NCI-H1694 treated with DMSO at 0.1 percent for 48 hours (cell line): ENCODE measurements around the gene TBC1D19.
"Not testable (repeated sequence)": the region's sequence is repeated elsewhere in the genome, so short reads cannot be mapped to it uniquely, and the experiment has no call there.

Source experiments
- DNase-seq: peaks from one replicate; lab custom pipeline; 2025; lab: John Stamatoyannopoulos, UW

The TBC1D19 gene

GRCh38 chr4:26685250-26685649, 101.4 kb downstream of the TBC1D19 start:
- DNase-seq, result no peak

GRCh38 chr4:26687728-26688127, 103.8 kb downstream of the TBC1D19 start:
- no peak for DNase-seq

- DNase-seq, result no peak
Measured at GRCh38 chr4:26690506-26690905, 106.6 kb downstream of the TBC1D19 start.

GRCh38 chr4:26692014-26692726, 108.3 kb downstream of the TBC1D19 start:
- DNase-seq, result no peak

GRCh38 chr4:26694131-26694530, 110.2 kb downstream of the TBC1D19 start:
- not testable (repeated sequence) for DNase-seq

- DNase-seq, result no peak
Measured at GRCh38 chr4:26700110-26700509, 116.2 kb downstream of the TBC1D19 start.

- no peak for DNase-seq
Measured at GRCh38 chr4:26701095-26701494, 117.2 kb downstream of the TBC1D19 start.

- no peak for DNase-seq
Measured at GRCh38 chr4:26701786-26702227, 117.9 kb downstream of the TBC1D19 start.

GRCh38 chr4:26707342-26707741, 123.5 kb downstream of the TBC1D19 start:
- DNase-seq, result no peak

- no peak for DNase-seq
Measured at GRCh38 chr4:26709246-26709645, 125.4 kb downstream of the TBC1D19 start.

- no peak for DNase-seq
Measured at GRCh38 chr4:26713563-26714151, 129.8 kb downstream of the TBC1D19 start.

- no peak for DNase-seq
Measured at GRCh38 chr4:26715636-26716242, 131.9 kb downstream of the TBC1D19 start.

- no peak for DNase-seq
Measured at GRCh38 chr4:26717332-26717731, 133.4 kb downstream of the TBC1D19 start.

- peak; percentile 32 for DNase-seq
Measured at GRCh38 chr4:26719954-26720552, 136.2 kb downstream of the TBC1D19 start.

- no peak for DNase-seq
Measured at GRCh38 chr4:26721685-26722084, 137.8 kb downstream of the TBC1D19 start.

- no peak for DNase-seq
Measured at GRCh38 chr4:26723216-26723615, 139.3 kb downstream of the TBC1D19 start.

GRCh38 chr4:26724534-26724933, 140.7 kb downstream of the TBC1D19 start:
- DNase-seq, result no peak

- no peak for DNase-seq
Measured at GRCh38 chr4:26726655-26727387, 142.9 kb downstream of the TBC1D19 start.

GRCh38 chr4:26727844-26728243, 144.0 kb downstream of the TBC1D19 start:
- no peak for DNase-seq

GRCh38 chr4:26729027-26729426, 145.1 kb downstream of the TBC1D19 start:
- no peak for DNase-seq

- DNase-seq, result no peak
Measured at GRCh38 chr4:26729547-26729946, 145.7 kb downstream of the TBC1D19 start.

GRCh38 chr4:26731351-26732035, 147.6 kb downstream of the TBC1D19 start:
- no peak for DNase-seq
